ENCODE data around the gene PRKAG2.

Gene PRKAG2

DNA sequence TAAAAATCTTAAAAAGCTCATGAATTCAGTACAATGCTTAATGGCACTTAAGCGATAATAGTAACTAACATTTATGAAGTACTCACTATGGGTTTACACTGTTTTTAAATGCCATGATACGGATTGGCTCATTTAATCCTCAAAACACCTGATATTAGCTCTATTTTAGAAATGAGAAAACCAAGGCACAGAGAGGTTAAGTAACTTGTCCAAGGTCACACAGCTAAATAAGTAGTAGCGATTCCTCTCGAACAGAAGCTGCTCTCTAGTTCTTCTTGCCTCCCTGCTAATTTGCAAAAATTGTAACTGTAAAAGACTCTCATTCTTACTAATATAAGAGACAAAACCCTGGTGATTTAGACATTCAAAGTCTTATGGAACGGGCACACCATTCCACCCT lies 246.6 kb downstream of the PRKAG2 start:
- Histone ChIP-seq H3K9me3 (ENCODE audit: low read length) (peaks cover 6% of the 10 kb centered on the region; the same call in 1 of the 2 replicates), H3K9me2 (ENCODE audit: low read depth, low read length) (no peaks in the 10 kb centered on the region), H2AFZ (ENCODE audit: low read length) (no peak overlapping the region), H3K4me3 (ENCODE audit: low read depth, low read length, poor library complexity, severe bottlenecking) (no peak overlapping the region), H3K27me3 (ENCODE audit: insufficient read depth, low read length) (peaks cover 6% of the 10 kb centered on the region; the same call in 1 of the 2 replicates), H3F3A (ENCODE audit: insufficient read depth, low read length) (no peaks in the 10 kb centered on the region), H4K20me1 (ENCODE audit: insufficient read depth, low read length) (no peaks in the 10 kb centered on the region), H3K27ac (ENCODE audit: low read depth, low read length, poor library complexity, severe bottlenecking) (no peak overlapping the region), H3K4me1 (ENCODE audit: insufficient read depth, low read length, severe bottlenecking) (no peaks in the 10 kb centered on the region), H3K79me2 (ENCODE audit: insufficient read depth, low read length) (no peaks in the 10 kb centered on the region), H3K9ac (ENCODE audit: low read length) (no peak overlapping the region), H3K4me2 (ENCODE audit: low read length) (no peak overlapping the region), H3K36me3 (ENCODE audit: insufficient read depth, low read length) (no peaks in the 10 kb centered on the region)
- no peak for TF ChIP-seq EZH2 (IDR thresholded peaks at IDR 0.05; ENCODE audit: borderline replicate concordance, low read length)
- TF ChIP-seq, protein P1, sequence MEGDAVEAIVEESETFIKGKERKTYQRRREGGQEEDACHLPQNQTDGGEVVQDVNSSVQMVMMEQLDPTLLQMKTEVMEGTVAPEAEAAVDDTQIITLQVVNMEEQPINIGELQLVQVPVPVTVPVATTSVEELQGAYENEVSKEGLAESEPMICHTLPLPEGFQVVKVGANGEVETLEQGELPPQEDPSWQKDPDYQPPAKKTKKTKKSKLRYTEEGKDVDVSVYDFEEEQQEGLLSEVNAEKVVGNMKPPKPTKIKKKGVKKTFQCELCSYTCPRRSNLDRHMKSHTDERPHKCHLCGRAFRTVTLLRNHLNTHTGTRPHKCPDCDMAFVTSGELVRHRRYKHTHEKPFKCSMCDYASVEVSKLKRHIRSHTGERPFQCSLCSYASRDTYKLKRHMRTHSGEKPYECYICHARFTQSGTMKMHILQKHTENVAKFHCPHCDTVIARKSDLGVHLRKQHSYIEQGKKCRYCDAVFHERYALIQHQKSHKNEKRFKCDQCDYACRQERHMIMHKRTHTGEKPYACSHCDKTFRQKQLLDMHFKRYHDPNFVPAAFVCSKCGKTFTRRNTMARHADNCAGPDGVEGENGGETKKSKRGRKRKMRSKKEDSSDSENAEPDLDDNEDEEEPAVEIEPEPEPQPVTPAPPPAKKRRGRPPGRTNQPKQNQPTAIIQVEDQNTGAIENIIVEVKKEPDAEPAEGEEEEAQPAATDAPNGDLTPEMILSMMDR (IDR thresholded peaks at IDR 0.05; ENCODE audit: low read length), result no peak

DNA sequence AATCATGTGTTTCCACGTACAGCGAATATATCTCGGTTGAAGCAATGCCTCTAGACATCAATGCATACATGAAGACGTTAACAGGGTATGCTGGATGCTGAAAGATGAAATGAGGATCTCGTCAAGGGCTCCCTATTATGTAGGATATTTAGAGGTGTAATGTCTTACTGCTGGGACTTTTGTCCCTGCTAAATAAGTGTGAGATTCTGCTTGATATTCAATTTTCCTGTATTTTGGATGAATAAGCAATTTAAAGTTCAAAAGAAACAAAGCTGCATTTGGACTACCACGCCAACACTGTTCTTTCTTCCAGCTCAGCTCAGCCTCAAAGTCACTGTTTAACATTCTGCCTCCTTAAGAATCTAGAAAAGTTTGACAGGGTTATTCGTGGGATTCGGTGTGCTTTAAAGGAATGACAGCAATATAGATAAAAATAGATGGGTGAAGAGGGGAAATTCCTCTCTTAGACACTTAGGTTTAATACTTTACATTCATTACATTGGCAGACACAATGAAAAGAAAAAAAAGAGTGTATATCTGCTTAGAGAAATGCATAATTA lies 247.1 kb downstream of the PRKAG2 start:
- TF ChIP-seq, protein P1 (IDR thresholded peaks at IDR 0.05; ENCODE audit: low read length), result no peak
- no peak for TF ChIP-seq EZH2 (IDR thresholded peaks at IDR 0.05; ENCODE audit: borderline replicate concordance, low read length)
- Histone ChIP-seq H3K4me1 (ENCODE audit: insufficient read depth, low read length, severe bottlenecking) (no peaks in the 10 kb centered on the region), H3K27me3 (ENCODE audit: insufficient read depth, low read length) (peaks cover 6% of the 10 kb centered on the region; the same call in 1 of the 2 replicates), H3K36me3 (ENCODE audit: insufficient read depth, low read length) (no peaks in the 10 kb centered on the region), H3K4me3 (ENCODE audit: low read depth, low read length, poor library complexity, severe bottlenecking) (no peak overlapping the region), H3K27ac (ENCODE audit: low read depth, low read length, poor library complexity, severe bottlenecking) (no peak overlapping the region), H4K20me1 (ENCODE audit: insufficient read depth, low read length) (no peaks in the 10 kb centered on the region), H3K79me2 (ENCODE audit: insufficient read depth, low read length) (no peaks in the 10 kb centered on the region), H3F3A (ENCODE audit: insufficient read depth, low read length) (no peaks in the 10 kb centered on the region), H2AFZ (ENCODE audit: low read length) (no peak overlapping the region), H3K9ac (ENCODE audit: low read length) (no peak overlapping the region), H3K9me2 (ENCODE audit: low read depth, low read length) (no peaks in the 10 kb centered on the region), H3K4me2 (ENCODE audit: low read length) (no peak overlapping the region), H3K9me3 (ENCODE audit: low read length) (peaks cover 6% of the 10 kb centered on the region; the same call in 1 of the 2 replicates)

DNA sequence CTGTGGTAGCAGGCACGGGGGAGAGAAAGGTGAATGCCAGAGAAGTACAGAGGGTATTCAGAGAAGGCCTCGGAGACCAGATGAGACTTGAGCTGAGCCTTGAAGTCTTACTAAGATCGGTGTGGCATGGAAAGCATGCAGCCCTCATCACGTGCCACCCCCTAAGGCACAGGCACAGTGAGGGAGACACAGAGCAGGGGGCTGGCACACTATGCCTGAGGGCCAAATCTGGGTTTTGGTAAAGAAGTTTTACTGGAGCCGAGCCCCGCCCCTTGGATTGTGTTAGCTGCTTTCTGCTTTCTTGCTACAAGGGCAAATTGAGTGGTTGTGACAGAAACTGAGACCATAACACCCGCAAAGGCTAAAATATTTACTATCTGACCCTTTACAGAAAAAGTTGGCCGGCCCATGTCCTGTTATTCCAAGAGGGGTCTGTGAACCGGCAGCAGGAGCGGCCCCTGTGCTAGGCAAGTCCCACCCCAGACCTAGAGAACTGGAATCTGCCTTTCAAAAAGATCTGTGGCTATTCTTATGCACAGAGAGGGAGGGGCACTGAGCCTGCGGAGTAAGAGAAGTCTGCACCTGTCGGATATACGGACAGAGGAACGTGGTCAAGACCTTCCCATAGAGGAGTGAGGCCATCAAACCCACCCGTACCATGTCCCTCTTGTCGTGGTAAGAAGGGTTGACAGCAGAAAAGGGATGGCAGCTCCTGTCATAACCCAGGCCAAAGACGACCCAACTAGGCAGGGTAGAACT lies 247.9 kb downstream of the PRKAG2 start:
- no peak overlapping the region for H2AFZ ChIP-seq (ENCODE audit: low read length)
- no peak overlapping the region for H3K4me3 ChIP-seq (ENCODE audit: low read depth, low read length, poor library complexity, severe bottlenecking)
- peaks cover 6% of the 10 kb centered on the region; the same call in 1 of the 2 replicates for H3K9me3 ChIP-seq (ENCODE audit: low read length)
- H3K4me1 ChIP-seq (ENCODE audit: insufficient read depth, low read length, severe bottlenecking), result no peaks in the 10 kb centered on the region
- H3K79me2 ChIP-seq (ENCODE audit: insufficient read depth, low read length), result no peaks in the 10 kb centered on the region
- no peak for TF ChIP-seq EZH2 (IDR thresholded peaks at IDR 0.05; ENCODE audit: borderline replicate concordance, low read length)
- TF ChIP-seq, protein P1 (IDR thresholded peaks at IDR 0.05; ENCODE audit: low read length), result no peak
- H3K27ac ChIP-seq (ENCODE audit: low read depth, low read length, poor library complexity, severe bottlenecking), result no peak overlapping the region
- no peak overlapping the region for H3K4me2 ChIP-seq (ENCODE audit: low read length)
- peaks cover 6% of the 10 kb centered on the region; the same call in 1 of the 2 replicates for H3K27me3 ChIP-seq (ENCODE audit: insufficient read depth, low read length)
- H4K20me1 ChIP-seq (ENCODE audit: insufficient read depth, low read length), result no peaks in the 10 kb centered on the region
- no peaks in the 10 kb centered on the region for H3K36me3 ChIP-seq (ENCODE audit: insufficient read depth, low read length)
- no peaks in the 10 kb centered on the region for H3K9me2 ChIP-seq (ENCODE audit: low read depth, low read length)
- no peak overlapping the region for H3K9ac ChIP-seq (ENCODE audit: low read length)
- H3F3A ChIP-seq (ENCODE audit: insufficient read depth, low read length), result no peaks in the 10 kb centered on the region

Measured in OCI-LY1 (cell line).